Muscle layer of colon (tissue), 2 donors: ENCODE data around the gene FGF18.

ENCODE experiments used
- H3K27ac ChIP-seq: one replicate; pipeline ENCODE4 v1.7.0; 2013; ENCODE audit warnings: low read depth, mild to moderate bottlenecking, low read length, moderate library complexity
- H3K27me3 ChIP-seq, 2 donors: one replicate each; pipeline ENCODE4 v1.7.0; 2013; ENCODE audit warnings: low read length in 2 of 2, mild to moderate bottlenecking in 2 of 2; ENCODE audit not compliant: insufficient read depth in 2 of 2, control insufficient read depth in 1 of 2
- H3K36me3 ChIP-seq: one replicate; pipeline ENCODE4 v1.7.0; 2013; ENCODE audit warnings: mild to moderate bottlenecking, low read length; ENCODE audit not compliant: insufficient read depth
- H3K4me1 ChIP-seq: one replicate; pipeline ENCODE4 v1.7.0; 2013; ENCODE audit warnings: mild to moderate bottlenecking, low read length; ENCODE audit not compliant: insufficient read depth
- H3K4me3 ChIP-seq, 2 donors: one replicate each; pipeline ENCODE4 v1.7.0; 2013; ENCODE audit warnings: low read length in 2 of 2, low read depth in 1 of 2, mild to moderate bottlenecking in 1 of 2, moderate library complexity in 1 of 2
- H3K9ac ChIP-seq: one replicate; pipeline ENCODE4 v1.7.0; 2013; ENCODE audit warnings: low read length
- H3K9me3 ChIP-seq: one replicate; pipeline ENCODE4 v1.7.0; 2013; ENCODE audit warnings: mild to moderate bottlenecking, low read length
- donor health status: abdominal sarcoma.
- donor health status: Adenocarcinoma of cecum.

Gene FGF18

GRCh38 chr5:171418316-171418981 lies 998 bp upstream of the FGF18 start:
- H3K36me3 ChIP-seq, result no peaks in the 10 kb centered on the region
- H3K9me3 ChIP-seq, result no peaks in the 10 kb centered on the region
- peaks cover 0 to 11% of the 10 kb centered on the region in 2 donors for H3K27me3 ChIP-seq
- H3K4me3 ChIP-seq, result peak overlapping the region; percentile 7 to 60
- H3K9ac ChIP-seq, result no peak overlapping the region
- H3K27ac ChIP-seq, result no peak overlapping the region
- H3K4me1 ChIP-seq, result peaks cover 22% of the 10 kb centered on the region

- no peak overlapping the region for H3K9ac ChIP-seq
- H3K4me1 ChIP-seq, result peaks cover 22% of the 10 kb centered on the region
- no peak overlapping the region for H3K27ac ChIP-seq
- H3K27me3 ChIP-seq, result peaks cover 0 to 11% of the 10 kb centered on the region in 2 donors
- H3K36me3 ChIP-seq, result no peaks in the 10 kb centered on the region
- H3K9me3 ChIP-seq, result no peaks in the 10 kb centered on the region
- peak overlapping the region in 1 of 2 donors; percentile 39 for H3K4me3 ChIP-seq
These were observed 412 bp downstream of the FGF18 start for GRCh38 chr5:171419688-171420430.

- H3K9me3 ChIP-seq, result no peaks in the 10 kb centered on the region
- no peaks in the 10 kb centered on the region for H3K36me3 ChIP-seq
- H3K4me3 ChIP-seq, result peak overlapping the region; percentile 39 to 50
- no peak overlapping the region for H3K27ac ChIP-seq
- H3K9ac ChIP-seq, result no peak overlapping the region
- H3K27me3 ChIP-seq, result peaks cover 0 to 11% of the 10 kb centered on the region in 2 donors
- peaks cover 22% of the 10 kb centered on the region for H3K4me1 ChIP-seq
These were observed 1.2 kb downstream of the FGF18 start for GRCh38 chr5:171420431-171421241.

- no peak overlapping the region for H3K4me3 ChIP-seq
- H3K9ac ChIP-seq, result no peak overlapping the region
- no peaks in the 10 kb centered on the region for H3K9me3 ChIP-seq
- H3K36me3 ChIP-seq, result no peaks in the 10 kb centered on the region
- H3K27ac ChIP-seq, result no peak overlapping the region
- H3K4me1 ChIP-seq, result peaks cover 22% of the 10 kb centered on the region
- peaks cover 0 to 11% of the 10 kb centered on the region in 2 donors for H3K27me3 ChIP-seq
These were observed 2.1 kb downstream of the FGF18 start for GRCh38 chr5:171421331-171422262.

GRCh38 chr5:171422495-171422894 lies 3.0 kb downstream of the FGF18 start:
- no peak overlapping the region for H3K4me3 ChIP-seq
- peaks cover 0 to 11% of the 10 kb centered on the region in 2 donors for H3K27me3 ChIP-seq
- H3K27ac ChIP-seq, result no peak overlapping the region
- peaks cover 22% of the 10 kb centered on the region for H3K4me1 ChIP-seq
- H3K9me3 ChIP-seq, result no peaks in the 10 kb centered on the region
- H3K36me3 ChIP-seq, result no peaks in the 10 kb centered on the region
- no peak overlapping the region for H3K9ac ChIP-seq

GRCh38 chr5:171422902-171423663 lies 3.6 kb downstream of the FGF18 start:
- Histone ChIP-seq H3K27ac (no peak overlapping the region), H3K9me3 (no peaks in the 10 kb centered on the region), H3K9ac (no peak overlapping the region), H3K4me3 (no peak overlapping the region), H3K4me1 (peaks cover 22% of the 10 kb centered on the region), H3K27me3 (peaks cover 0 to 11% of the 10 kb centered on the region in 2 donors), H3K36me3 (no peaks in the 10 kb centered on the region)

- no peak overlapping the region for H3K4me3 ChIP-seq
These were observed 5.3 kb downstream of the FGF18 start for GRCh38 chr5:171424726-171425125.

GRCh38 chr5:171425596-171426244 lies 6.3 kb downstream of the FGF18 start:
- no peak overlapping the region for H3K9ac ChIP-seq
- H3K9me3 ChIP-seq, result no peaks in the 10 kb centered on the region
- no peak overlapping the region for H3K27ac ChIP-seq
- H3K4me1 ChIP-seq, result peaks cover 6% of the 10 kb centered on the region
- no peak overlapping the region for H3K4me3 ChIP-seq
- H3K27me3 ChIP-seq, result no peaks in the 10 kb centered on the region
- no peaks in the 10 kb centered on the region for H3K36me3 ChIP-seq

More at GRCh38 chr5:171424726-171425125, 5.3 kb downstream of the FGF18 start:
- Histone ChIP-seq H3K4me1 (peaks cover 13% of the 10 kb centered on the region), H3K9ac (no peak overlapping the region), H3K36me3 (no peaks in the 10 kb centered on the region), H3K9me3 (no peaks in the 10 kb centered on the region), H3K27ac (no peak overlapping the region), H3K27me3 (peaks cover 0 to 5% of the 10 kb centered on the region in 2 donors)

GRCh38 chr5:171426266-171426665 lies 6.8 kb downstream of the FGF18 start:
- peaks cover 1% of the 10 kb centered on the region for H3K4me1 ChIP-seq
- H3K4me3 ChIP-seq, result no peak overlapping the region
- H3K36me3 ChIP-seq, result no peaks in the 10 kb centered on the region
- no peaks in the 10 kb centered on the region for H3K9me3 ChIP-seq
- H3K27ac ChIP-seq, result no peak overlapping the region
- H3K27me3 ChIP-seq, result no peaks in the 10 kb centered on the region
- no peak overlapping the region for H3K9ac ChIP-seq

- Histone ChIP-seq H3K27me3 (no peaks in the 10 kb centered on the region), H3K9ac (no peak overlapping the region), H3K9me3 (no peaks in the 10 kb centered on the region), H3K4me3 (no peak overlapping the region), H3K4me1 (no peaks in the 10 kb centered on the region), H3K36me3 (no peaks in the 10 kb centered on the region), H3K27ac (no peak overlapping the region)
These were observed 7.2 kb downstream of the FGF18 start for GRCh38 chr5:171426680-171427079.
